ENCODE data around the gene ATP8B4.

DNA sequence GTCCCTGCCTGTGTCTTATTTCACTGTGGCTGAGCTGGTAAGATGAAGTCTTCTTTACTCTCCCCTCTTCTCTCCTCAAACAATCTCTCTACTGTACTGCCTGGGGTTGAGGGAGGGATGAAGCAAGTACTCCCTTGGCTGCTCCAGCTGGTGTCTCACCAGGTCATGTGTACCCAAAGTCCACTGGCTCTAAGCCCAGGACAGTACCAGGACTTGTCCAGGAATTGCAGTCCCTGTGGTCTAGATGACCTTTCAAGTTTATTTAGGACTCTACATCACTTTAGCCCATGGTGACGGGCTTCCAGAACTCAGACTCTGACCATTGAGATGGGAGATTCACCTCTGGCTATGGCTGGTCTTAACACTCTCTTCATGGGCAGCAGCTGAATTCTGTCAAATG, 45.4 kb upstream of the ATP8B4 start:
- TF ChIP-seq, protein P1, sequence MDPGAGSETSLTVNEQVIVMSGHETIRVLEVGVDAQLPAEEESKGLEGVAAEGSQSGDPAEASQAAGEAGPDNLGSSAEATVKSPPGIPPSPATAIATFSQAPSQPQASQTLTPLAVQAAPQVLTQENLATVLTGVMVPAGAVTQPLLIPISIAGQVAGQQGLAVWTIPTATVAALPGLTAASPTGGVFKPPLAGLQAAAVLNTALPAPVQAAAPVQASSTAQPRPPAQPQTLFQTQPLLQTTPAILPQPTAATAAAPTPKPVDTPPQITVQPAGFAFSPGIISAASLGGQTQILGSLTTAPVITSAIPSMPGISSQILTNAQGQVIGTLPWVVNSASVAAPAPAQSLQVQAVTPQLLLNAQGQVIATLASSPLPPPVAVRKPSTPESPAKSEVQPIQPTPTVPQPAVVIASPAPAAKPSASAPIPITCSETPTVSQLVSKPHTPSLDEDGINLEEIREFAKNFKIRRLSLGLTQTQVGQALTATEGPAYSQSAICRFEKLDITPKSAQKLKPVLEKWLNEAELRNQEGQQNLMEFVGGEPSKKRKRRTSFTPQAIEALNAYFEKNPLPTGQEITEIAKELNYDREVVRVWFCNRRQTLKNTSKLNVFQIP (CRISPR knock-in tag; IDR thresholded peaks at IDR 0.05; ENCODE audit: borderline replicate concordance, low read depth): no peak
- TF ChIP-seq, protein P2, sequence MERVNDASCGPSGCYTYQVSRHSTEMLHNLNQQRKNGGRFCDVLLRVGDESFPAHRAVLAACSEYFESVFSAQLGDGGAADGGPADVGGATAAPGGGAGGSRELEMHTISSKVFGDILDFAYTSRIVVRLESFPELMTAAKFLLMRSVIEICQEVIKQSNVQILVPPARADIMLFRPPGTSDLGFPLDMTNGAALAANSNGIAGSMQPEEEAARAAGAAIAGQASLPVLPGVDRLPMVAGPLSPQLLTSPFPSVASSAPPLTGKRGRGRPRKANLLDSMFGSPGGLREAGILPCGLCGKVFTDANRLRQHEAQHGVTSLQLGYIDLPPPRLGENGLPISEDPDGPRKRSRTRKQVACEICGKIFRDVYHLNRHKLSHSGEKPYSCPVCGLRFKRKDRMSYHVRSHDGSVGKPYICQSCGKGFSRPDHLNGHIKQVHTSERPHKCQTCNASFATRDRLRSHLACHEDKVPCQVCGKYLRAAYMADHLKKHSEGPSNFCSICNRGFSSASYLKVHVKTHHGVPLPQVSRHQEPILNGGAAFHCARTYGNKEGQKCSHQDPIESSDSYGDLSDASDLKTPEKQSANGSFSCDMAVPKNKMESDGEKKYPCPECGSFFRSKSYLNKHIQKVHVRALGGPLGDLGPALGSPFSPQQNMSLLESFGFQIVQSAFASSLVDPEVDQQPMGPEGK (CRISPR knock-in tag; IDR thresholded peaks at IDR 0.05; ENCODE audit: borderline replicate concordance): no peak
- TF ChIP-seq, protein P3, sequence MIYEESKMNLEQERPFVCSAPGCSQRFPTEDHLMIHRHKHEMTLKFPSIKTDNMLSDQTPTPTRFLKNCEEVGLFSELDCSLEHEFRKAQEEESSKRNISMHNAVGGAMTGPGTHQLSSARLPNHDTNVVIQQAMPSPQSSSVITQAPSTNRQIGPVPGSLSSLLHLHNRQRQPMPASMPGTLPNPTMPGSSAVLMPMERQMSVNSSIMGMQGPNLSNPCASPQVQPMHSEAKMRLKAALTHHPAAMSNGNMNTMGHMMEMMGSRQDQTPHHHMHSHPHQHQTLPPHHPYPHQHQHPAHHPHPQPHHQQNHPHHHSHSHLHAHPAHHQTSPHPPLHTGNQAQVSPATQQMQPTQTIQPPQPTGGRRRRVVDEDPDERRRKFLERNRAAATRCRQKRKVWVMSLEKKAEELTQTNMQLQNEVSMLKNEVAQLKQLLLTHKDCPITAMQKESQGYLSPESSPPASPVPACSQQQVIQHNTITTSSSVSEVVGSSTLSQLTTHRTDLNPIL (CRISPR knock-in tag; IDR thresholded peaks at IDR 0.05; ENCODE audit: low read depth): no peak
- TF ChIP-seq ZFP30 (CRISPR knock-in tag; IDR thresholded peaks at IDR 0.05): no peak
- TF ChIP-seq ZNF8 (CRISPR knock-in tag; IDR thresholded peaks at IDR 0.05): no peak
- TF ChIP-seq RARB (CRISPR knock-in tag; IDR thresholded peaks at IDR 0.05): no peak
- no peak for TF ChIP-seq ZNF565 (CRISPR knock-in tag; conservative IDR thresholded peaks at IDR 0.05; ENCODE audit: low read depth)
- TF ChIP-seq GLIS3 (CRISPR knock-in tag; IDR thresholded peaks at IDR 0.05): no peak
- TF ChIP-seq OSR1 (CRISPR knock-in tag; IDR thresholded peaks at IDR 0.05): no peak
- no peak for TF ChIP-seq ZFP3 (CRISPR knock-in tag; IDR thresholded peaks at IDR 0.05)
- TF ChIP-seq TOX (CRISPR knock-in tag; IDR thresholded peaks at IDR 0.05; ENCODE audit: borderline replicate concordance): no peak
- TF ChIP-seq TCF4 (CRISPR knock-in tag; IDR thresholded peaks at IDR 0.05; ENCODE audit: borderline replicate concordance): no peak
